ENCODE data around the gene TCEANC.
"Not testable (repeated sequence)": the region's sequence is repeated elsewhere in the genome, so short reads cannot be mapped to it uniquely, and the experiment has no call there.

Gene TCEANC

DNA sequence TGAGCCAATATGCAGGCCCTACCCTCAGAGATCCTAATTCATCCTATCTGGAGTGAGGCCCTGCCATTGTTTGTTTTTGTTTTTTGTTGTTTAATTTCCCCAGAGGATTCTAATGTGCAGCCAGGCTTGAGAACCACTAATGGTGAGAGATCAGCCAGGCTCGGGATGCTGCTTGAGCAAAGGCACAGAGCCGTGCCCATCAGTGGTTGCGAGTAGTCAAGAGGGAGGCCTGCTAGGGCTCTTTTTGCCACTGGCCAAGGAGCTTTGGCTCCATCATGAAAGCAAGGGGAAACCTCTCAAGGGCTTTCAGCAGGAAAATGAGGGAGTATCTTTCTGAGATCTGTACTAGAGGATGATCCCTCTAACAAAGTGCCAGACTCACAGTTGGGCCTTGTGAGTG lies 2.7 kb downstream of the TCEANC start:
- DNase-seq (ENCODE audit: low read depth in 2 of 2), result no peak

DNA sequence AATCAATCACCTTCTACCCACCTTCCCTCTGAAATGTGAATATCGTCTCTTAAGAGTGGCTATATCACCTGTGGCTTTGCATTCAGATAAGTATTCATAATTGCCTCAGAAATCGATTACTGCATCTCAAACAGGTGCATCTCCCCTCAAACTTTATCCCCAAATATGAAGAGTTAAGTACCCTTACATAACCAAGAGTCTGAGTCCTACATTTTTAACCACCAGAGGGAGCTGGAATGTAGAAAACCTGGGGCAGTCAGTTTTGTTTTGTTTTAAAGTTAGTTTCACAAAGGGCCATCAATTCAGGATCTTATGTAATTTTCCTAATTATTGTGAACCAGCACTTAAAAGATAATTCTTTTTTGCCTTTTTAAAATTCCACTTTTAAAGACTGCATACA lies 5.7 kb downstream of the TCEANC start:
- DNase-seq (ENCODE audit: low read depth in 2 of 2), result no peak

- DNase-seq (ENCODE audit: low read depth in 2 of 2), result no peak
These were observed 6.1 kb downstream of the TCEANC start for GRCh38 chrX:13659063-13659462.

DNA sequence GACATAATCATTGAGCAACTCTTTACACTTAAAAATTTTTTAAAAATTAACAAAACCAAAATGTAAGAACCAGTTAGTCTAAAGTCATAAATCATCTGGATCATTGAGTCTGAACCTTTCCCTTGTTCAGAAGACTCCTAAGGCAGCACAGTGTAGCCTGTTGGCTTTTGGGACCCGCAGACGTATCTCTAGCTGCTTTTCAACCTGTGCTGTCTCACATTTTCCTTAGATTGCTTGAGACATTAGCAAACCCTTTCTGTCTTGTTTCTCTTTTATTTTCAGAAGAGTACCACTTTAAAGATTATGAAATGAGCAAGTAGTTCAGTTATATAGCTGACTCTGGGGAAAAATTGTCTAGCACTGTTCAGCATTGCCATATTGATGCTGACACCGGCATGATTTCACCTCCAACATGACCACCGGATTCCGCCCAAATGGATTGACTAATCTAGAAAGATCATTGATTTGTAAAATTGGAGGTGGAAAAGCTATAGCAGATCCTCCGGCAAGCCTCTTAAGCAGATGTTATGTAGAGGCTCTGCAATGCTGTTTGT lies 8.9 kb downstream of the TCEANC start:
- no peak for DNase-seq (ENCODE audit: low read depth in 2 of 2)

DNA sequence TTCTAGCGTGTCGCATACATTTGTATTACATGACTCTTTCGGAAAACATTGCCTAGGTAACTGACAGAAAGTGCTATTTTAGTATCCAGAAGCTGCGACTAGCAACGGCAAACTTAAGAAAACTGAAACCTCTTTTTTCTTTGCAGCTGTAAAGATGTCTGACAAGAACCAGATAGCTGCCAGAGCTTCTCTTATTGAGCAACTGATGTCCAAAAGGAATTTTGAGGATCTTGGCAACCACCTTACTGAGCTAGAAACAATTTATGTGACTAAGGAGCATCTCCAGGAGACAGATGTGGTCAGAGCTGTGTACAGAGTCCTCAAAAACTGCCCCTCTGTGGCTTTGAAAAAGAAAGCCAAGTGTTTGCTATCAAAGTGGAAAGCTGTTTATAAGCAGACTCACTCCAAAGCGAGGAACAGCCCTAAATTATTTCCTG lies 9.4 kb downstream of the TCEANC start:
- DNase-seq (ENCODE audit: low read depth in 2 of 2), result no peak

DNA sequence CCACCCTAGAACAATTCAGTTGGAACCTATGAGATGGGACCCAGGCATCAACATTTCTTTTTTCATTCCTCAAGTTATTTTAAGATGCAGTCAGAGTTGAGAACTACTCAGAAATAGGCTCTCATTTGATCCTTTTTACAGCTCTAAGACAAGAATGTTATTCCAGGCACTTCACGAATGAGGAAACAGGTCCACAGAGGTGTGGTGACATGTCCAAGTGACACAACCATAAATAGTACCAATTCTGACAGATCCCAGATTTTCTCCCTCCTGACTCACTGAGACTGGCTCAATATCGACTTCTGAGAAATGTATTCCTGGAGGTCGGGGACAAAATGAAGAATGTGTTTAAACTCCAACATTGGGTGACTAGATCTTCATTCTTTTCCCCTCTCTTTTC lies 11.1 kb downstream of the TCEANC start:
- no peak for DNase-seq (ENCODE audit: low read depth in 2 of 2)

GRCh38 chrX:13666836-13667235 lies 13.9 kb downstream of the TCEANC start:
- DNase-seq (ENCODE audit: low read depth in 2 of 2), result no peak

DNA sequence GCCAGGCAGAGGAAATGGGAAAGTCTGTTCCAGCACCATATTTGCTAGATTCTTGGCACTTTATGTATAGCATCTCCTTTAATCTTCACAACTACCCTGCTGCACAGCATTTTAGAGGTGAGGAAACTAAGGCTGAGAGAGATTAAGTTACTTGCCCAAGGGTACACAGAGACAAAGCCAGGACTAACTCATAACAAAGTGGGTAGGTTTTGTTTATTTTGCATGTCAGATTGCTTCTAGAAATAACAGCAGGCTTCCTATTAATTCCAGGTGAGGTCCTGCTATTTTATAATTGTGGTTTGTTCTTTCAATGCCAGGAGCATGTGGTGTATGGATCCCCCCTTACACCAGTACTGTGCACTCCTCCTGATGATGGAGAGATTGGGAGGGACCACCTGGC lies 15.0 kb downstream of the TCEANC start:
- no peak for DNase-seq (ENCODE audit: low read depth in 2 of 2)

DNA sequence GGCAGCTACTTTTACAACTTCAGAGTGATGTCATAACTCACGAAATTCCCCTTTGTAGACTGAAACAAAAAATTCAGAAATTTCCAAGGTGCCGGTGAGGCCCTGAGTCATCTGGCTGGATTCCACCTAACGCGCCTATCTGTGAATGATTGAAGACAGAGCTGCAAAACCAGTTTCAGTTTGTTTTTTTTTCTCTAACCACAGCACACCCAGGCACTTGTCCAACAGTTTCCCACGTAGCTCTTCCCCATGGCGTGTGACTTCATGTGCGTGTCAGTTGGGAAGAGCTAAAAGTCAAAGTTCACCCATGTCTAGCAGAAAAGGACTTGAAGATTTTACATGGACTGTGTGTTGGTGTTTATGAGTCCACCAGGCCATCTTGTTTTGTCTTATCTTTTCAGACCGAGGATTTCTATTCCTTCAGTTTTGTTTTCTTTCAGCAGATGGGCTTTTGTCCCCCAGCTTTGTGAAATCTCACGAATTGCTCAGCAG lies 16.4 kb downstream of the TCEANC start:
- DNase-seq (ENCODE audit: low read depth in 2 of 2), result peak in 1 of 2 experiments; percentile 33

DNA sequence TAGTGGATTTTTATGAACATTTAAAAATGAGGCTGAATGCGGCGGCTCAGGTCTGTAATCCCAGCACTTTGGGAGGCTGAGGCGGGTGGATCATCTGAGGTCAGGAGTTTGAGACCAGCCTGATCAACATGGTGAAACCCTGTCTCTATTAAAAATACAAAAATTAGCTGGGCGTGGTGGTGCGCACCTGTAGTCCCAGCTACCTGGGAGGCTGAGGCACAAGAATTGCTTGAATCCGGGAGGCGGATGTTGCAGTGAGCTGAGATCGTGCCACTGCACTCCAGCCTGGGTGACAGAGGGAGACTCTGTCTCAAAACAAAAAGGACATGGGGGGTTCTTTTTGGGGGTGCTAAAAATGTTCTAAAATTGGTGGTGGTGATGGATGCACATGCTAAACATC lies 16.8 kb downstream of the TCEANC start:
- not testable (repeated sequence) for DNase-seq (ENCODE audit: low read depth in 2 of 2)

GRCh38 chrX:13670197-13670596 lies 17.3 kb downstream of the TCEANC start:
- no peak for DNase-seq (ENCODE audit: low read depth in 2 of 2)

- DNase-seq (ENCODE audit: low read depth in 2 of 2), result no peak
These were observed 20.1 kb downstream of the TCEANC start for GRCh38 chrX:13673016-13673415.

GRCh38 chrX:13676885-13677284 lies 23.9 kb downstream of the TCEANC start:
- no peak for DNase-seq (ENCODE audit: low read depth in 2 of 2)

GRCh38 chrX:13679700-13680099 lies 26.8 kb downstream of the TCEANC start:
- not testable (repeated sequence) for DNase-seq (ENCODE audit: low read depth in 2 of 2)

- no peak for DNase-seq (ENCODE audit: low read depth in 2 of 2)
These were observed 28.7 kb downstream of the TCEANC start for GRCh38 chrX:13681595-13681994.

DNA sequence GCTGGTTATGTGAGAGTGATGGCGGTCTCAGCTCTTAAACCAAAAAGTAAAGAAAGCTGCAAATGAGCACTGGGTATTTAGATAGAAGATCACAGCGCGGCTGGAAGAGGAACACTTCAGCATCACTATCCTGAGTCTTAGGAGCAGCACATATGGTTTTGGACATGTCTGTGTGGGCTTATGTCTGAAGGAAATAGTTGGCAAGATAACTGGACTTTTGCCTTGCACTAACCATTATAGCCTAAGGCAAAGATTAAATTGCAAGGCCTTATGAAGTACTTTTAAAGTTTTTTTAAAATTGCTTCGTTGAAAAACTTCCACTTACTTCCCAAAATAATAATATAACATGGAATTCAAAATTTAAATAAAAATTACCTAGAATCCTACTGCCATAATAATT lies 31.4 kb downstream of the TCEANC start:
- DNase-seq (ENCODE audit: low read depth in 2 of 2), result no peak

DNA sequence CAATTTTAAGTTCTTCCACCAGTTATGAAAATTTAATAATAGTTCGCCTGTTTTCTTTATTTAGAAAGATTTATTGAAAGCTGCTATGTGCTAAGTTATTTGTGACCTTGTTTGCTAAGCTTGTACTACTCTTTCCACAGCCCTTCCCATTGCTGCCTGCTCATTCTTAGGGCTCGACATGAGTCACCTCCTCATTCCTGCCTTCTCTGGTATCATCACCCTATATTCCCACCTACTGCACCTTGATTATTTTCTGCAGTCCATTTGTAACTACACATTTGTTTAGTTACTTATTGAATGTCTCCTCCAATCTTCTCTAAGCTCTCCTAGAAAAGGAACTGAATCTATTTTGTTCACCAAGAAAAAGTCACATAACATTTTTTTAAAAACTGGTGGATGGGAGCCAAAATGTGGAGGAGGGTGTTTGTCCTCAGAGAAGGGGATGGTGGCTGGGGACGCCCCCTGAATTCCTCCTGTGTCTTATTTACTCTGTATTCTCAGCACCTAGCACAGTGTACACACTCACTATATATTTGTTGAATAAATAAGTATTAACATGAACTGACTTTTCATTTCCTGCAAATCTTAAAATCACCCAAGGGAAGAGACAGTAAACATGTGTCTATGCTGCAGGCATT lies 32.3 kb downstream of the TCEANC start:
- DNase-seq (ENCODE audit: low read depth in 2 of 2), result no peak

GRCh38 chrX:13687203-13687602 lies 34.3 kb downstream of the TCEANC start:
- DNase-seq (ENCODE audit: low read depth in 2 of 2), result no peak

DNA sequence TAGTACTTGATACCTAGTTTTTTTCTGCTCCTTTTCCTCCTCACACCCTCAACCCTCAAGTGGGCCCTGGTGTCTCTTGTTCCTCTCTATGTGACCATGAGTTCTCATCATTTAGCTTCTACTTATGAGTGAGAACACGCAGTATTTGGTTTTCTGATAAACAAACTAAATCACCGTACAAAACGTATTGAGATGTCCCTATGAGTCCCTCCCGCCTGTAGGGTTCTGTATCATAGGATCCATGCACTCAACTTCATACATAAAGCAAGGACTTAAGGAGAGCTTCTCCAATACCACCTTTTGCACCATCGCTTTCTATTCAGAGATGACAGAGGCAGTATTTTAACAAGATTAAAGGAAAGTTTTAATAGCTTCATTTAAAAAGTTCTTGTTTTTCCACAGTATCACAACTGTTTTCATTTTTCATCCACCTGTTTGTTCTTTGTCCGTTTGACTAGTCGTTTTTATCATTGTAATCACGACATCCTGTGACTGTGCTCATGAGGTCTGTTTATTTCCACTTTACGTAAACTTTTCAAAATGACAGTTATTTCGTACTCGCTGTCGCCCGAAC lies 35.5 kb downstream of the TCEANC start:
- no peak for DNase-seq (ENCODE audit: low read depth in 2 of 2)

DNA sequence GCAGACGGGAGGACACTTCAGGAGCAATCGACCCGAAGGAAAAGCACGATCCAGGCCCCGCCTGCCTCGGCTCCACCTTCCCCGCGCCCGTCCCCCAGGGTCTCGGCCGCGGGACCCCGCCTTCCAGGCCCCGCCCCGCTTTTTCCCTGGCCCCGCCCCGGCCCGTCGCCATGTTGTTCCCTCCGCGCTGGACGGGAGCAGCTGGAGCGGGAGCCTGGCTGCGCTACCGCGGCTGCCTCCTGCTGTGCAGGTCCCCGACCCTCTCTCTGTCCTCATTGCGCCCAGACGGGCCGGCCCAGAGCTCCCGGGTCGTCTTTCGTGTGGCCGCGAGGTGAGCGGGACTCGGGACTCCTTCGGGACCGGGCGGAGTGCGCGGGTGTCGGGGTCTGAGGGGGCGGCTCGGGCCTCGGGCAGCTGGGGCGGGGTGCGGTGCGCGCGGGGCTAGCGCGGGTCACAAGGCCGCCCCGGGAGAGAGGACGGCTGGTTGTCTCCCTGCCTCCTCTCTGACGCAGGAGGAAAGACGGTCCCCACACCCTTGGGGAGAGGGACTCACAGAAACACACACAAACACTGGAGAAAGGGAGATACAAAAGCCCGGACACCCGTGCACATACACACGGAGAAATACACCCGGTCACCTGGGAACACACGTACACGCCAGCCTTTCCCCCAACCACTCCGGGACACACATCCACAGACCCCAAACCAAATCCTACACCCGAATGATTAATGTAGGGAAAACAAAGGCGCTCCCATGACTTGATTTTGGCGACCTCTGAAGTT lies 36.2 kb downstream of the TCEANC start, which contains the start of gene RAB9A:
Gene RAB9A, plus strand, starts transcription at position 171 of the 783 bp plus-strand sequence. CDS start 19,619 bp downstream, outside the sequence.
- peak; percentile 55 to 76 for DNase-seq (ENCODE audit: low read depth in 2 of 2)

- no peak for DNase-seq (ENCODE audit: low read depth in 2 of 2)
These were observed 36.8 kb downstream of the TCEANC start for GRCh38 chrX:13689741-13690211.

- DNase-seq (ENCODE audit: low read depth in 2 of 2), result no peak
These were observed 37.9 kb downstream of the TCEANC start for GRCh38 chrX:13690836-13691235.

Measured in stimulated activated CD4-positive, alpha-beta T cell treated with anti-CD3 and anti-CD28 coated beads, Interleukin-12 subunit alpha, Interleukin-12 subunit beta, amount 100 ng/mL, for 24 hours (primary cell).